CD4-positive, alpha-beta T cell (primary cell): ENCODE results near the gene JUP. TPM values are rescaled to one million over a fixed set of nuclear protein-coding genes. Genes with fewer than 3 reads are reported as not detected.
A peak's percentile ranks its signal among the peaks of the same experiment; 100 is the strongest.
"Not testable (repeated sequence)": the region's sequence is repeated elsewhere in the genome, so short reads cannot be mapped to it uniquely, and the experiment has no call there.

Source experiments
- ATAC-seq: fragments of 200-7000 bp; cut with Tn5 transposase; one replicate; pipeline ENCODE4 v1.10.0; 2022; ENCODE audit warnings: mild to moderate bottlenecking; ENCODE audit not compliant: poor library complexity
- CTCF ChIA-PET: fragments of 350-600 bp; sonication (Branson Sonifier 250); formaldehyde crosslinking; loops from one replicate; lab custom pipeline; 2021; ENCODE audit warnings: antibody characterized with exemption, inconsistent platforms; lab: Charles Lee
- POLR2A ChIA-PET: fragments of 350-600 bp; sonication (Branson Sonifier 250); formaldehyde crosslinking; loops from one replicate; lab custom pipeline; 2021; ENCODE audit warnings: antibody characterized with exemption, inconsistent platforms; lab: Charles Lee
- DNase-seq, 14 experiments: peaks; one replicate each; pipeline ENCODE4 v3.0.0-alpha.2; 2013 to 2020; ENCODE audit warnings: mixed read lengths in 2 of 14
- H3K27ac ChIP-seq, 2 donors: one replicate each; pipeline versions ENCODE4 v1.5.1 to v1.7.0; 2013; ENCODE audit warnings: low read length in 2 of 2, low read depth in 1 of 2, mild to moderate bottlenecking in 1 of 2
- H3K27me3 ChIP-seq, 2 experiments: 1 replicate in 1 of 2; 2 replicates in 1 of 2; pipeline versions ENCODE4 v1.6.1 to v1.7.0; 2013; ENCODE audit warnings: low read length in 2 of 2, control low read depth in 1 of 2, mild to moderate bottlenecking in 1 of 2, moderate library complexity in 1 of 2; ENCODE audit not compliant: insufficient read depth in 2 of 2, control insufficient read depth in 1 of 2
- H3K36me3 ChIP-seq: one replicate; pipeline ENCODE4 v1.6.1; 2013; ENCODE audit warnings: low read length, control low read depth; ENCODE audit not compliant: insufficient read depth
- H3K4me1 ChIP-seq: one replicate; pipeline ENCODE4 v1.6.1; 2013; ENCODE audit warnings: low read length, control low read depth; ENCODE audit not compliant: insufficient read depth
- H3K4me3 ChIP-seq: one replicate; pipeline ENCODE4 v1.5.1; 2013; ENCODE audit warnings: mild to moderate bottlenecking, low read length, moderate library complexity
- H3K9me3 ChIP-seq, 2 experiments: 1 replicate in 1 of 2; 2 replicates in 1 of 2; pipeline versions ENCODE4 v1.6.1 to v1.7.0; 2013; ENCODE audit warnings: low read length in 2 of 2, mild to moderate bottlenecking in 2 of 2, control low read depth in 1 of 2, moderate library complexity in 1 of 2; ENCODE audit not compliant: control insufficient read depth in 1 of 2, insufficient read depth in 1 of 2
- H3K27ac Mint-ChIP-seq: one replicate; pipeline ENCODE4 v1.8.0; 2020; ENCODE audit warnings: mixed read lengths
- H3K27me3 Mint-ChIP-seq: one replicate; pipeline ENCODE4 v1.8.0; 2021; ENCODE audit warnings: mixed read lengths
- H3K36me3 Mint-ChIP-seq: one replicate; pipeline ENCODE4 v1.8.0; 2021; ENCODE audit warnings: low read depth, mixed read lengths
- H3K4me1 Mint-ChIP-seq: one replicate; pipeline ENCODE4 v1.8.0; 2021; ENCODE audit warnings: low read depth, mixed read lengths
- H3K4me3 Mint-ChIP-seq: one replicate; pipeline ENCODE4 v1.8.0; 2020; ENCODE audit warnings: mild to moderate bottlenecking, mixed read lengths
- H3K9me3 Mint-ChIP-seq: one replicate; pipeline ENCODE4 v1.8.0; 2020; ENCODE audit warnings: mixed read lengths
- CTCF ChIP-seq: fragments of 200-600 bp; IDR thresholded peaks from one replicate; pipeline ENCODE4 v1.8.0; 2022; ENCODE audit warnings: antibody characterized with exemption, mild to moderate bottlenecking
- intact Hi-C, 2 experiments: fragments of 100-400 bp; cut with DNase I in 1 of 2; cut with micrococcal nuclease in 1 of 2; formaldehyde crosslinking; loops; one replicate each; pipeline versions ENCODE4 v1.15.1 to v1.9.0; 2023 to 2025; cut with DNase I, micrococcal nuclease
- total RNA-seq, 174 experiments: library from RNA in 2 of 174; stranded (reverse) in 2 of 174; gene quantifications; one replicate each; pipeline ENCODE4 v1.2.3 and lab custom pipeline; 2021 to 2026

JUP gene
- total RNA-seq, 2 experiments from 2014 or later, result 0.88 to 1.1 TPM

- intact Hi-C loops, result no loop called here
- no peaks in the 10 kb centered on the region for H3K9me3 Mint-ChIP-seq
- ATAC-seq, result no peak
- TF ChIP-seq CTCF, result no peak
- Histone ChIP-seq H3K27me3 (no peaks in the 10 kb centered on the region), H3K36me3 (peaks cover 14% of the 10 kb centered on the region), H3K9me3 (no peaks in the 10 kb centered on the region), H3K4me3 (peak overlapping the region; percentile 69), H3K4me1 (peaks cover 17% of the 10 kb centered on the region), H3K27ac (no peak overlapping the region)
- peak overlapping the region; percentile 92 for H3K4me3 Mint-ChIP-seq
- H3K36me3 Mint-ChIP-seq, result peaks cover 31% of the 10 kb centered on the region
- DNase-seq, result no peak
- peaks cover 19% of the 10 kb centered on the region for H3K4me1 Mint-ChIP-seq
- peak overlapping the region; percentile 61 for H3K27ac Mint-ChIP-seq
- no peaks in the 10 kb centered on the region for H3K27me3 Mint-ChIP-seq
- CTCF ChIA-PET, result interaction anchor here (1.2 kb wide), 1 partner anchor 14 kb away, joined by 3 read pairs; no protein-coding TSS in a partner anchor
- POLR2A ChIA-PET, result interaction anchor here (1.1 to 2.2 kb wide), 3 partner anchors 9 to 30 kb away, joined by 3 to 10 read pairs (median 7); partner anchors contain the start of genes KLHL11 and P3H4
Measured at GRCh38 chr17:41835214-41835799, 48.8 kb upstream of the JUP start.

GRCh38 chr17:41829961-41830360, 43.5 kb upstream of the JUP start:
- H3K27me3 ChIP-seq, intact Hi-C loops, POLR2A ChIA-PET, H3K4me3 ChIP-seq, H3K4me1 Mint-ChIP-seq, DNase-seq, ATAC-seq, H3K27me3 Mint-ChIP-seq, H3K4me1 ChIP-seq, H3K27ac ChIP-seq, H3K4me3 Mint-ChIP-seq, H3K9me3 Mint-ChIP-seq, H3K27ac Mint-ChIP-seq, H3K9me3 ChIP-seq: not testable (repeated sequence)
- peaks cover 29% of the 10 kb centered on the region for H3K36me3 ChIP-seq
- CTCF ChIA-PET, result interaction anchor here (1.4 kb wide), 1 partner anchor 92 kb away, joined by 3 read pairs; no protein-coding TSS in a partner anchor
- H3K36me3 Mint-ChIP-seq, result peaks cover 45% of the 10 kb centered on the region

- peaks cover 21% of the 10 kb centered on the region for H3K36me3 Mint-ChIP-seq
Measured at GRCh38 chr17:41825175-41825845, 38.8 kb upstream of the JUP start.

More at GRCh38 chr17:41825175-41825845, 38.8 kb upstream of the JUP start:
- ATAC-seq, result no peak
- ChIA-PET POLR2A (no interaction called here), CTCF (no interaction called here)
- H3K4me3 ChIP-seq, result no peak overlapping the region
- Mint-ChIP-seq H3K27ac (no peak overlapping the region), H3K9me3 (no peaks in the 10 kb centered on the region), H3K27me3 (no peaks in the 10 kb centered on the region), H3K4me1 (no peaks in the 10 kb centered on the region), H3K4me3 (no peak overlapping the region)
- no peaks in the 10 kb centered on the region for H3K4me1 ChIP-seq
- no peaks in the 10 kb centered on the region for H3K27me3 ChIP-seq
- no peak for DNase-seq
- H3K36me3 ChIP-seq, result peaks cover 15% of the 10 kb centered on the region
- intact Hi-C loops, result no loop called here
- H3K9me3 ChIP-seq, result no peaks in the 10 kb centered on the region
- no peak for TF ChIP-seq CTCF
- no peak overlapping the region for H3K27ac ChIP-seq
